Mononuclear cell (primary cell): Measurements from ENCODE around the gene TAAR2. TPM values are rescaled to one million over a fixed set of nuclear protein-coding genes. Genes with fewer than 3 reads are reported as not detected.
"Not testable (repeated sequence)": the region's sequence is repeated elsewhere in the genome, so short reads cannot be mapped to it uniquely, and the experiment has no call there.

Experiments
- H3K27me3 ChIP-seq: 2 replicates; pipeline ENCODE4 v1.6.0; 2011; ENCODE audit warnings: low read length, control low read depth; ENCODE audit not compliant: insufficient read depth
- H3K4me1 ChIP-seq: 2 replicates; pipeline ENCODE4 v1.5.1; 2011; ENCODE audit warnings: mild to moderate bottlenecking, low read length, control low read depth; ENCODE audit not compliant: insufficient read depth
- H3K4me3 ChIP-seq: 2 replicates; pipeline ENCODE4 v1.5.1; 2011; ENCODE audit warnings: mild to moderate bottlenecking, low read length, moderate library complexity
- H3K9me3 ChIP-seq: 2 replicates; pipeline ENCODE4 v1.5.1; 2011; ENCODE audit warnings: low read depth, mild to moderate bottlenecking, control low read depth, low read length
- total RNA-seq: library from RNA; depleted of rRNA; stranded (reverse); fragments of >200 nt; gene quantifications from one replicate; pipeline ENCODE4 v1.2.3, GENCODE V29; 2012

Gene TAAR2
- total RNA-seq, result not detected

- Histone ChIP-seq H3K4me3 (no peak within 1 kb of the TSS), H3K4me1 (no peaks in the 10 kb centered on the region), H3K9me3 (no peaks in the 10 kb centered on the region), H3K27me3 (no peaks in the 10 kb centered on the region)
Measured at GRCh38 chr6:132624175-132624574, at the start of gene TAAR2. Gene TAAR2 (minus strand): TSS chr6:132624275. CDS start chr6:132624275, 0 bp downstream.

GRCh38 chr6:132673376-132674094, 49.5 kb upstream of the TAAR2 start:
- H3K4me1 ChIP-seq, result peaks cover 34% of the 10 kb centered on the region
- no peak overlapping the region for H3K4me3 ChIP-seq
- H3K27me3 ChIP-seq, result no peaks in the 10 kb centered on the region
- no peaks in the 10 kb centered on the region for H3K9me3 ChIP-seq

GRCh38 chr6:132671295-132671694, 47.2 kb upstream of the TAAR2 start:
- Histone ChIP-seq H3K27me3 (no peaks in the 10 kb centered on the region), H3K4me3 (no peak overlapping the region), H3K9me3 (no peaks in the 10 kb centered on the region), H3K4me1 (peaks cover 26% of the 10 kb centered on the region)

- Histone ChIP-seq H3K9me3 (no peaks in the 10 kb centered on the region), H3K4me3 (no peak overlapping the region), H3K4me1 (peaks cover 12% of the 10 kb centered on the region), H3K27me3 (no peaks in the 10 kb centered on the region)
Measured at GRCh38 chr6:132669690-132670291, 45.7 kb upstream of the TAAR2 start.

- Histone ChIP-seq H3K9me3 (no peaks in the 10 kb centered on the region), H3K4me3 (no peak overlapping the region), H3K4me1 (peaks cover 11% of the 10 kb centered on the region), H3K27me3 (no peaks in the 10 kb centered on the region)
Measured at GRCh38 chr6:132666118-132666517, 42.0 kb upstream of the TAAR2 start.

GRCh38 chr6:132664309-132665034, 40.4 kb upstream of the TAAR2 start:
- Histone ChIP-seq H3K4me1 (no peaks in the 10 kb centered on the region), H3K9me3 (no peaks in the 10 kb centered on the region), H3K4me3 (no peak overlapping the region), H3K27me3 (no peaks in the 10 kb centered on the region)

GRCh38 chr6:132663661-132664060, 39.6 kb upstream of the TAAR2 start:
- Histone ChIP-seq H3K27me3 (no peaks in the 10 kb centered on the region), H3K9me3 (no peaks in the 10 kb centered on the region), H3K4me3 (no peak overlapping the region), H3K4me1 (no peaks in the 10 kb centered on the region)

- Histone ChIP-seq H3K4me3 (no peak overlapping the region), H3K9me3 (no peaks in the 10 kb centered on the region), H3K4me1 (no peaks in the 10 kb centered on the region), H3K27me3 (no peaks in the 10 kb centered on the region)
Measured at GRCh38 chr6:132661906-132662305, 37.8 kb upstream of the TAAR2 start.

- no peaks in the 10 kb centered on the region for H3K27me3 ChIP-seq
- H3K9me3 ChIP-seq, result no peaks in the 10 kb centered on the region
- H3K4me3 ChIP-seq, result no peak within 1 kb of the TSS
- no peaks in the 10 kb centered on the region for H3K4me1 ChIP-seq
Measured at GRCh38 chr6:132659082-132659481, 35.0 kb upstream of the TAAR2 start, which contains the start of gene TAAR1. Gene TAAR1 (minus strand): TSS chr6:132659182. CDS start chr6:132646003, 13,179 bp downstream.

GRCh38 chr6:132651062-132651461, 27.0 kb upstream of the TAAR2 start:
- H3K27me3 ChIP-seq, result no peaks in the 10 kb centered on the region
- H3K4me3 ChIP-seq, result no peak overlapping the region
- no peaks in the 10 kb centered on the region for H3K4me1 ChIP-seq
- H3K9me3 ChIP-seq, result no peaks in the 10 kb centered on the region

GRCh38 chr6:132650429-132650828, 26.4 kb upstream of the TAAR2 start:
- Histone ChIP-seq H3K4me3 (no peak overlapping the region), H3K27me3 (no peaks in the 10 kb centered on the region), H3K9me3 (no peaks in the 10 kb centered on the region), H3K4me1 (no peaks in the 10 kb centered on the region)

GRCh38 chr6:132648828-132649227, 24.8 kb upstream of the TAAR2 start:
- H3K27me3 ChIP-seq, result no peaks in the 10 kb centered on the region
- H3K4me1 ChIP-seq, result no peaks in the 10 kb centered on the region
- no peaks in the 10 kb centered on the region for H3K9me3 ChIP-seq
- no peak overlapping the region for H3K4me3 ChIP-seq

- H3K4me3 ChIP-seq, result no peak overlapping the region
- no peaks in the 10 kb centered on the region for H3K9me3 ChIP-seq
- no peaks in the 10 kb centered on the region for H3K27me3 ChIP-seq
- H3K4me1 ChIP-seq, result no peaks in the 10 kb centered on the region
Measured at GRCh38 chr6:132648356-132648755, 24.3 kb upstream of the TAAR2 start.

GRCh38 chr6:132643547-132643946, 19.5 kb upstream of the TAAR2 start:
- Histone ChIP-seq H3K4me3 (no peak overlapping the region), H3K9me3 (no peaks in the 10 kb centered on the region), H3K4me1 (no peaks in the 10 kb centered on the region), H3K27me3 (no peaks in the 10 kb centered on the region)

GRCh38 chr6:132637135-132637534, 13.1 kb upstream of the TAAR2 start:
- H3K4me3 ChIP-seq, H3K4me1 ChIP-seq, H3K9me3 ChIP-seq, H3K27me3 ChIP-seq: not testable (repeated sequence)
